Stimulated activated CD8-positive, alpha-beta memory T cell treated with anti-CD3 and anti-CD28 coated beads, Interleukin-4, amount 100 ng/mL, for 1 hour (primary cell): ENCODE results near the gene ZBTB47.

Experiments used
- DNase-seq, 2 donors: peaks; one replicate each; pipeline ENCODE4 v3.0.0-alpha.2; 2020; ENCODE audit warnings: low read depth in 2 of 2, low spot score in 1 of 2

ZBTB47 gene

DNA sequence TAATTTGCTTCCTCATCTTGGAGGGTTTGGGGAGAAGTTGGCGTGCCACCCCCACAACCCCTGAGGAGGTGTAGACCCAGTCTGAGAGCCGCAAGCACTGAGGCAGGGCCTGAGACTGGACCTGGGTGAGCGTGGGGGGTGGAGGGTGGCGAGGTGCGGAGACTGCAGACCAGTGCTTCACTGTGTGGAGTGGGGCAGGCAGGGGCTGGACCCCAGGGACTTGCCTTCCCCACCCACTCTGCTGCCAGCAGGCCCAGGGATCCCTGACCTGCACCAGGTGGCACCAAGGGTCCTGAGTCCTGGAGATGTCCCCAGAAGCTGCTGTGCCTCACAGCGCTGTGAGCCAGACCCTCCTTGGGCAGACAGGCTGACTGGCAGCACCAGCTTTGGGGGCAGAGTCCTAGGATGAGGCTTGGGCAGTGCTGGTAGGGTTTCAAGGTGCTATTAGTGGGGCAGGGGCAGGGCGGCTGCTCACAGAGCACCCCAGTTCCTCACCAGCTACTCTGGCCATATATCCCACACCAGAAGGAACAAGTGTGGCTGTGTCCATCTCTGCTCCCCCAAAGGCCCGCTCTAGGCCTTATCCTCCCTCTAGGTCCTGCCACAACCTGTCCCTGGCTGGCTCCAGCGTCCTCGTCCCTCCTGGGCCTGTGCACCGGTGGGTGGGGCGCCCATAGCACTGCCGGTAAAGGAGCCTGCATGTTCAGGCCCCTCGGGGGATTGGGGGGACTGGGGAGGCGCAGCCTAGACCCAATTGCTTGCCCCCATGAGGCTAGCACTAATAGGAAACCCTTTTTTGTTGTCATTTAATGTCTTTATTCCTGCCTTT is 11.8 kb downstream of the ZBTB47 start:
- DNase-seq: no peak

DNA sequence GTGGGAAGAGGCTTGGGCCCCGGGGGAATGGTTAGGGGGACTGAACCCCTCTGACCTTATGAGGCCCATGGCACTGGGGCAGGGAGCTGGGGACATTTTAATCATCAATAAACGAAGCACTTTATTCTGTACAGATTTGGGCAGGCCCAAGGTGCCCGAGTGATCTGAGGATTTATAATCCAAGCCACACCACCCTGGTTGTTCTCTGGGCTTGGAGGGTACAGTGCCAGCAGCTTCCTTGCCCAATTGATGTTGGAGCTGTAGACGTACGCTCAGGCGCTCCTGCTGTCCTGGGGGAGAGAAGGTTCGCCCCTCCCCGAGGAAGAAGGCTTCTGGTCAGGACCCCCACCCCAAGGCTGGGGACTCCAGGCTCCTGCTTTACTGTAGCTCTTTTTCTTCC is 12.5 kb downstream of the ZBTB47 start:
- no peak for DNase-seq

DNA sequence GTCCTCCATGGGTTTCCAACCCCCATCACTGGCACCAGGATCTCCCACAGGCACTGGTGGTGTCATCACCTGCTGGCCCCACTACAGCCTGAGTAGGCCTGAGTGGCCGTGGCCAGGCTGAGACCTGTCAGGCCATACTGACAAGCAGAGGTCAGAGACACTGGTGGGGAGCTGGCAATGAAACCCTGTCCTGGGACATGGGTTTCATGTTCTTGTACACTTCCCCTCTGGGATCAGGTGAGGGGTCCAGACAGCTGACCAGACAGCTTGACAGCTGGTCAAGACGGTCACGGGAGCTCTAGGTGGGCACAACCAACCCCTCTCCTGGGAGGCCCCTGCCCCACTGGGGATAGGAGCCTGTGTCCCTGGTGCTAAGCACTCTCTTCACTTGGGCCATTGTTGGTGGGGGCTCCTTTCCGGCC is 13.1 kb downstream of the ZBTB47 start:
- DNase-seq: no peak

DNA sequence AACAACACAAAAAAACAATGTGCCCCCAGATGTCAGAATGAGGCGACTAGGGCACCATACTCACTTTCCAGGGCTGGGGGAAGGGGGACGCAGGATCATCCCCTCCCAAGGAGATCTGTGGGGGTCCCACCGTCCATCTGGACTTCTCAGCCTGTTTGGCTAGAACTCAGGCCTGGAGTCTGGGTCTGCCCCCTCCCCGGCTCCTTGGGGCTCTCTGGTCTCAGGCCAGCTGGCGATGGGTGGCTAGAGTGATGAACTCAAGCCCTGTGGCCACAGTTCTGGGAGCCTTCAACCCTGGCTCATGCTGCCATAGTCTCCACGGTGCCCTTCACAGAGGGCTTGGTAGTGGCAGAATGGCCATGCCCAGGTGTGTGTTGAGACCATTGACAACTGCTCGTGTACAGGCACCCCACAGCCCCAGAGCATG is 13.6 kb downstream of the ZBTB47 start:
- DNase-seq: no peak

DNA sequence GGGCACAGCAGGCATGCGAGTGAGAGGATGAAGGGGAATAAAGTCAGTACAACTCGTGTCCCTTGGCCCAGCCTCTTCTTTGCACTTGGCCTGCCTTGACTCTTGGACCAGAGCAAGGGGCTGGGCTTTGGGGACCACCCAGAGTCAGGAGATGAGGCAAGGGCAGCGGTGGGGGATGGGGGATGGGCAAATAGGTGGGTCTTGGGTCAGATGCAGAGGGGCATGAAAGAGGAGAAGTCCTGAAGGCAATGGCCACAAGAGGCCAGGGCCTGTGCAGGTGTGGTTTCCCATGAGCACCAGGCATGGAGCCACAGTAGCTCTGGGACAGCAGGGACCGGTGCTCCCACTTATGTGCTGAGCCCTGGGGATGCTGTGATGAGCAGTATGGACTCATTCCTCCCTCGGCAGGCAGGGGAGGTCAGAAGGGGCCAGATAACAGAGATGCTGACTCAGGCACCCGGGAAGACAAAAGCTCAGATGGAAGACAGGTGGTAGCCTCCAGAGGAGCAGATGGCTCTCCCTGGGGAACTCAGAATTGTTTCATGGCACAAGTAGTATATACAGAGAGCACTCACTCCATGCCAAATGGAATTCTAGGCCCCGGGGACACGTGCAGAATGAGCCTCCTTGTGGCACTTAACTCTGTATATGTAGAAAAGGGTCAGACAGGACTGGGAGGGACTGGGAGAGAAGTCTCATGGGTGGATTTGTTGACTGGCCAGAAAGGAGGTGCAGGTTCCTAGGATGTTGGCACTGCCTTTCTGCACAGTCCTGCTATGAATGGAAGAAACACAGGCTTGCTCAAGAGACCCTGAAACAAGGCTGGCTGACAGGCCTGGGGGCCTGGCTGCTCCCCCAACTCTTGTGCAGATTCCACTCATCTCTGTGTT is 14.3 kb downstream of the ZBTB47 start:
- DNase-seq: no peak

DNA sequence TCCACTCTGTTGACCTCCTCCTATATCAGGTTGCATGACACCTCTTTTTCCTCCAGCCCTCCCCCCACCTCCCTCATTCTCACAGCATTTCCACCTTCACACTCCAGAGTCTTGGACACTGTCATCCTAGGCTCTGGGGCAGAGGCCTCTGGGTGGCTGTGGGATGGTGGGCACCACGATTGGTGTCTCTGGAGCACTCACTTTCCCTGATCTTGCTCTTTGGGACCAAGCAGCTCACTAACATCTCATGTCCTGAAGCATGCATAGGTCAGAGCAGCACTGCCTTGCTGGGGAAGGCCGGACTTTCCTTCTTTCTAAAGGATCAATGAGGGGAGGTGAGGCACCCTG is 14.9 kb downstream of the ZBTB47 start:
- DNase-seq: no peak

DNA sequence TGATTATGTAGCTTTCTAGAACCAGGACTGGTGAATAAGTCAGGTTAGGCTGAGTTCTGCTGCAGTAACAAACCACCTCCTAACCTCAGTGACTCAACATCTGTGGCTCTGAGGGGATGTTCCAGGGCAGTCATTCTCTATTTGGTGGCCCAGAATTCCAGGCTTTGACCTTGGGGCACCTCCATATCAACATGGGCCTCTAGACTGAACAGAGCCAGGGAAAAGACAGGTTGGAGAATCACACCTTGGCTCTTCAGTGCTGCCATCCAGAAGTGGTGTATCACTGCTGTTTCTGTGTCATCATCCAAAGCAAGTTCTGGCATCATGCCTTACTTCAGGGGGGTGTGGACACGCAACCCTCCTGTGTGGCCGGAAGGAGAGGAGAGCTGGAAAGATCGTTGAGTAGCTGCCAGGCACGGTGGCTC is 15.3 kb downstream of the ZBTB47 start:
- DNase-seq: no peak

DNA sequence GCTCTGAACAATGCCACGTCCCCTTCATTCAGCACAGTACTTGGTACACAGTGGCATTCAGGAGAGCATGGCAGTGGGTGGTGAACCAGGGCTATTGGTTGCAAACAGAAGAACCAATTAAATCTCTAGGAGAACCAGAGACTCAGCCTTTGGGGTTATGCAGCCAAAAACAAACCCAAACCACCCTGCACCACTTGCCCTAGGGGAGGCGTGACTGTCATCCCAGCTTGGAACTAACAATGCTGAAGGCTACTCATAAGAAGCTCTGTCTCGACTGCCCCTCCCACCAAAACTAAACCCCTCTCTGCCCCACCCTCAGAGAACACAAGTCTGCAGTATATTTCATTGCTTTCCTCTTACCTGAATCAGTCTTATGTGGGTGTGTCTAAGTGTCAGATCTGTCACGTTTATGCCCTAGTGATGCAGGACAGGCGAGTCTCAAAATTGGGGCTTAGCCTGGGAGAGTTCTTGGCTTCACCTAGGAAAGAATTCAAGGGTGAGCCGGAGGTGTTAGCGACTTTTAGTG is 16.6 kb downstream of the ZBTB47 start:
- no peak for DNase-seq

DNA sequence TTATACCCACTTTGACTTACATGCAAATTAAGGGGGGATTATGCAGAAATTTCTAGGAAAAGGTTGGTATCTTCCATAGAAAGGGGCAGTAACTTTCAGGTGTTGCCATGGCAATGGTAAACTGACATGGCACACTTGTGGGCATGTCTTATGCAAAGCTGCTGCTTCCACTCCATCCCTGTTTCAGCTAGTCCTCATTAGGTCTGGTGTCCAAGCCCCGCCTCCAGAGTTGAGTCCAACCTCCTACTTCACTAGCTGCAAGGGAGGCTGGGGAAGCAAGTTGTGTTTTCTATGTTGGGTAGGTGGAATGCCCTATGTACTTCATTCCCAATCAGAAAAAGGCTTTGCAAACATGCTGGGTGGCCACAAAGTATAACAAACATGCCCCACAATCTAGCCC is 17.2 kb downstream of the ZBTB47 start:
- no peak for DNase-seq

DNA sequence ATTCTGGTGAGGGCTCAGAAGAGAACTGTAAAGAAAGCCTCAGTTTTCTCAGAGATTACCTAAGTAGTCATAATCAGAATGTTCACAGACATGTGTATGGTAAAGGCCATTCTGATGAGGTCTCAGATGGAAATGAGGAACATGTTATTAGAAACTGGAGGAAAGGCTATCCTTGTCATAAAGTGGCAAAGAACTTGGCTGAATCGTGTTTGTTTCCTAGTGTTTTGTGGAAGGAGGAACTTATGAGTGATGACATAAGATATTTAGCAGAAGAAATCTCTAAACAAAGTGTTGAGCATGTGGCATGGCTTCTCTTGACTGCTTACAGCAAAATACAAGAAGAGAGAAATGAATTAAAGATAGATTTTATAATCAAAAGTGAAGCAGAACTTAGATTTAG is 19.0 kb downstream of the ZBTB47 start:
- DNase-seq: no peak

DNA sequence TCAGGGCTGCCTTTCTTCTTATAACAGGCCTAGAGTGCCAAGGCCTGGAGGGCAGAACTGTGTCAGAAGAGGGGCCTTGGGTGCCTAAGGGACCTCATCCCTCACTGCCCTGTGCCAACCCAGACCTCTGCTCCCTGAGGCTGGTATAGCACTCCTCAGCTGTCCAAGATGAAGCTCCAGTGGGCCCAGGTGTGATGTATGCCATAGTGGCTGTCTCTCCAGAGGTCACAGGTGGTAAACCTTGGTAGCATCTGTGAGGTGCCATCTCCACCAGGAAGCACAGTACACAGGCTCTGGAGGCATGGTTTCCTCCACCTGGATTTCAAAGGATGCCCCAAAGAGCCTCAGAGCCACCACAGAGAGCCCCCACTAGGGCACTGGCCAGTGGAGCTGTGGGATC is 19.6 kb downstream of the ZBTB47 start:
- no peak for DNase-seq

DNA sequence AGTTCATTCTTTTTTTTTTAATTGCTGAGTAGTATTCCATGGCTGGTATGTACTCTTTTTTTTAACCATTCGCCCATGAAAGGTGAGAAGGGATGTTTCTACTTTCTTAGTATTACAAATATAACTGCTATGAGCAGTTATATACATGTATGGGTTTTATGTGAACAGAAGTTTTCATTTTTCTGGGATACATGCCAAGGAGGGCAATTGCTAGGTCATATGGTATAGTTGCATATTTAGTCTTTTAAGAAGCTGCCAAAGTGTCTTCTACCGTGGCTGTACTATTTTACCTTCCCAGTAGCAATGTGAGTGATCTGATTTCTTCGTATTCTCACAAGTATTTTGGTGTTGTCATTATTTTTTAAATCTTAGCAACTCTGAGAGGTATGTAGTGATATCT is 20.6 kb downstream of the ZBTB47 start:
- DNase-seq: no peak

DNA sequence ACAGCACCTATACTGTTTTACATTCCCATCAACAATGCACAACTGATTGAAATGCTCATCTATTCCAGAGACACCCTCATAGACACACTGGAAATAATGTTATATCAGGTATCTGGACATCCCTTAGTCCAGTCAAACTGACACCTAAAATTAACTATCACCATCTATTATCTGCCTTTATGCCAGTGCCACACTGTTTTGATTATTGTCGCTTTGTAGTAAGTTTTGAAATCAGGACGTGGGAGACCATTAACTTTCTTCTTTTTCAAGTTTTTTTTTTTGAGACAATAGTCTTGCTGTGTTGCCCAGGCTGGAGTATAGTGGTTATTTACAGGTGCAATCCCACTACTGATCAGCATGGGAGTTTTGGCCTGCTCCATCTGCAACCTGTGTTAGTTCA is 22.4 kb downstream of the ZBTB47 start:
- no peak for DNase-seq

DNA sequence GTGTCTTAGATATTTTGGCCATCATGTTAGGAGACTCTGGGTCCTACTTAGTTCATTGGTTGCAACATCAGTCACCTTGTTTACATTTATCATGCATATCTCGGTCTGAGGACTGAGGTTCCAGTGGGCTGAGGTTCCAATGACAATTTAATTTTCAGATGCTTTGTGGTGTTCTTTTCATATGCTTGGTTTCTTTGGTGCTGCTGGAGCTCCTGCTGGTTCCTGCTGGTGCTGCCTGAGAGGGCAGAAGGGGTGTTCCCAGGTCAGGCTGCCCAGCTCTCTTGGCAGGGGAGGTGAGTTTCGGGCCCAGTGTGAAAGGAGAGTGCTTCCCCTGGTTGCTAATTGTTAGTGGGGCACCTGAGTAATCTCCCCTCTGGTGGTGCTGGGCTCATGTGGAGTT is 24.9 kb downstream of the ZBTB47 start:
- no peak for DNase-seq

DNA sequence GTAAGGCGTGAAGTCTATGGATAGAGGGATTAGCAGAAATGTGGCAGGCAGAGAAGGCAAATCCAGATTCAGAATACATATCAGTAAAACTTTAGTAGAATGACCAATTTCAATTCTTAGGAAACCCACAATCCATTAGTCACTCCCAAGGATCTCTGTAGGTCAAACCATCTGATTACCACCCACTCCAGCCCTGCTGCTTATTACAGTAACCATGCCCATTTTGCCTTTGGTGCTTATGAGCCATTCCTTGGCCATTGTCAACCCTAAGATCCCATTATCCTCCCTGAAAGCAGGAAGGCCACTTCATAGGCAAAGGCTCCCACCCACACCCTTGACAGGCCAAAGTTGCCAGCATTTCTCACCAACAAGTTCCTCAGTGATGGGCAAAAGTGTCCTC is 26.8 kb downstream of the ZBTB47 start:
- DNase-seq: no peak

DNA sequence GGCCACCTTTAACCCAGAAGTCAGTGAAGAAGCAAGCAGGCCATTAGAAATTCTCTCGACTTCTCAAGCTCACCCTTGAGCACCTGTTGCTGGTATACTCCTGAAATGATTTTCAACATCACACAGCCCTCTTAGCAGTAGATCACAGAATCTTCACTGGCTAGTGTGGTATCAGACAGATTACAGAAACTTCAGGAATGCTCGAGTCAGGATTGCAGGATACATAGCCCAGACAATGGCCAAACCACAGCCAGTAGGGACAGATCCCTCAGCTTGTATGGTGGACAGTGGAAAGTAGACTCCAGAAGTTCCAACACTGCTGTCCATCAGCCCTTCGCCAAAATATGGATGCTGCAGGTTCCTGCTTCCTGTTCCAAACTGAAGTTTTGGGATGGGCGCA is 27.3 kb downstream of the ZBTB47 start:
- no peak for DNase-seq

DNA sequence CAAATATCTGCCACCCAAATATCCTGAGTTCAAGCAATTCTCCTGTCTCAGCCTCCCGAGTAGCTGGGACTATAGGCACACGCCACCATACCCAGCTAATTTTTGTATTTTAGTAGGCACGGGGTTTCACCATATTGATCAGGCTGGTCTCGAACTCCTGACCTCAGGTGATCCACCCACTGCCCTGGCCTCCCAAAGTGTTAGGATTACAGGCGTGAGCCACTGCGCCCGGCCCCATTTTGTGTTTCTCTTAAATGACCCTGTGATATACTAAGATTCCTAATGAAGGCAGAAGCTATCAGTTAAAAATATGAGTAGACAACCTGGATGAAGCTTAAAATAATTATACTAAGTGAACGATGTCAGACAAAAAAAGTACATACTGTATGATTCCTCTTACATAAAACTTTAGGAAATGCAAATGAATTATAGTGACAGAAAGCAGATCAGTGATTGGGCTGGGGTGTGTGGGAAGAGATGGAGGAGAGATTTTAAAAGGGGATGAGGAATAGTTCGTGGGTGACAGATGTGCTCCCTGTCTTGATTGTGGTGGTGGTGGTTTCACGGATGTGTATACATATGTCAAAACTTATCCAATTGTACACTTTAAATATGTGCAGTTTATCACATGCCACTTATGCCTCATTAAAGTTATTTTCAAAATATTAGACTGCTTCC is 28.0 kb downstream of the ZBTB47 start:
- DNase-seq: no peak

DNA sequence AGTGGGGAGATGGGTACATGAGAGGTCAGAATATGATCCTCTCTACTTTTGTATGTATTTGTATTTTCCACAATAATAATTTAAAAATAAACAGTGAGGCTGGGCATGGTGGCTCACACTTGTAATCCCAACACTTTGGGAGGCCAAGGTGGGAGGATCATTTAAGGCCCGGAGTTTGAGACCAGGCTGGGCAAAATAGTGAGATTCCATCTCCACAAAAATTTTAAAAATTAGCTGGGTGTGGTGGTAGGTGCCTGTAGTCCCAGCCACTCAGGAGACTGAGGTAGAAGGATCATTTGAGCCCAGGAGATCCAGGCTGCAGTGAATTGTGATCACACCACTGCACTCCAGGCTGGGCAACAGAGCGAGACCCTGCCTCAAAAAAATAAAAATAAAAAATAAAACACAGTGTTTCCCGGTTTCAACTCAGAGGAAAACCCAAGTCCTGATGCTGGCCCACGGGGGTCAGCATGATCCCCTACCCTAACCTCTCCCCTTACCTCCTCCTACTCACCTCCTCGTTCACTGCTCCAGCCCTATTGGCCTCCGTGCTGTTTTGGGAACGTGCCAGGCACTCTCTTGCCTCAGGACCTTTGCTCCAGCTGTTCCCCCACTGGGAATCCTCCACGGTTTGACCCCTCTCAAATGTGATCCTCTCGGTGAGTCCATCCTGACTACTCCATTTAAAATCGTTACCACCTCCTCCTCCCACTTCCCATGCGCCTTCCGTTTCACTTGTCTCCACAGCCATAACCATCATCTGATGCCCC is 29.0 kb downstream of the ZBTB47 start:
- no peak for DNase-seq

DNA sequence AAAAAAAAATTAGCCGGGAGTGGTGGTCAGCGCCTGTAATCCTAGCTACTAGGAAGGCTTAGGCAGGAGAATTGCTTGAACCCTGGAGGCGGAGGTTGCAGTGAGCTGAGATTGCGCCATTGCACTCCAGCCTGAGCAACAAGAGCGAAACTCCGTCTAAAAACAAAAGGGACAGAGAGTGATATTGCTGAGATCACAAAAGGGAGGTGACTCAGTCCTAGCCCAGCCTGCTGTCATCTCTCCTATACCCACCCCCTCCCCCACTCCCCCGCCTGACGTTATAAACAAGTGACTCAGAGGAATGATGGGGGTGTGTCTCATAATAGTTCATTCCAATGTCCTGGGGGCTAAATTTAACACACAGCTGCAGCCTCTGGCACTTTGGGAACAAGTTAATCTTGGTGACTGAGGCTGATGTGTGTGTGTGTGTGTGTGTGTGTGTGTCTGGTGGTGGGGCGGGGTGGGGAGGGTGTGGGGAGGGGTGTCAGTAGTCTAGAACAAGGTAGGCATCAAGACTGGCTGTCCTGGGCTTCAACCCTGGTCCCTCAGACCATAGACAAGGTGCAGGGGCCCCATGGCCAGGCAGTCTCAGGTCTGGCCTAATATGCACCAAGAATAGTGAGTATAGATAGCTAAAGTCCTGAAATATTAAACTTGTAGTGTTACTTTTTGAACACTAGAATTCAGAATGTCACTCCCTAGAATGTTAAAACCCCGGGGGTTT is 30.5 kb downstream of the ZBTB47 start:
- DNase-seq: no peak
